22Rv1 (cell line): ENCODE data around the gene LRRC8D.

Experiments
- H3K27ac ChIP-seq: fragments of 450-650 bp; 2 replicates; pipeline ENCODE4 v1.5.1; 2017
- ZFX ChIP-seq: fragments of 450-650 bp; IDR thresholded peaks from 2 replicates; pipeline ENCODE4 v1.6.1; 2017; ENCODE audit warnings: antibody characterized with exemption, borderline replicate concordance
- TF ChIP-seq, protein P1 (sequence below): fragments of 450-650 bp; IDR thresholded peaks from 2 replicates; pipeline ENCODE4 v1.5.1; 2017; ENCODE audit warnings: mild to moderate bottlenecking

Gene LRRC8D

DNA sequence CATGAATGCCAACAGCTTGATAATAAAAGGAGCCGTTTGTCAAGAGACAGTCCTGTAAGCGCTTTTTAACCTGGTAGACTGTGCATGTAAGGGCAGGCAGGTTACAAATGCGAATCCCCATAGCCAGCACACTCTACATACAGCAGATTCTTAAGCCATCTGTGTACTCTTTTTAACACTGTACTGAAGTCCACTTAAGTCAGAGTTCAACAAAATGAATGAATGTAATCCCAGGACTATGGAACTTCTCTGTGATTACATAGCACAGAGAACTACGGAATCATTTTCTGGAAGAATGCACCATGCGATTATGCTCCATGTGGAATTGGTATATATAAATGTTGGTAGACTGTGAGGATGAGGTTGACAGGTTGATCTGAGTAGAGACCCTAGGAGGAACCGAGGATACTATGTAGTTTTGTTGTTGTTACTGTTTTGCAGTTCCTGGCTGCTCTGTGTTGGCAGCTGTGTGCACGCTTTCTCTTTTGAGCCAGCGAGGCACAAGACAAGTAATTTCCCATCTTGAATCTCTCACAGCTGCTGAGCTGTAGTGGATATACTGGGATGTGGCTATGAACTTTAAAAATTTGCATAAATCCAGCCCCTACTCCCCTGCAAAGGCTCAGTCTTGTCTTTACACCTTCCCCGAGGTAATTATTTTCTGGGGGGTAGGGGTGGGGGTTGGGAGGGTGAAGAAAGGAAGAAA is 21.9 kb downstream of the LRRC8D start:
- H3K27ac ChIP-seq: peak overlapping the region; percentile 48
- no peak for TF ChIP-seq ZFX

DNA sequence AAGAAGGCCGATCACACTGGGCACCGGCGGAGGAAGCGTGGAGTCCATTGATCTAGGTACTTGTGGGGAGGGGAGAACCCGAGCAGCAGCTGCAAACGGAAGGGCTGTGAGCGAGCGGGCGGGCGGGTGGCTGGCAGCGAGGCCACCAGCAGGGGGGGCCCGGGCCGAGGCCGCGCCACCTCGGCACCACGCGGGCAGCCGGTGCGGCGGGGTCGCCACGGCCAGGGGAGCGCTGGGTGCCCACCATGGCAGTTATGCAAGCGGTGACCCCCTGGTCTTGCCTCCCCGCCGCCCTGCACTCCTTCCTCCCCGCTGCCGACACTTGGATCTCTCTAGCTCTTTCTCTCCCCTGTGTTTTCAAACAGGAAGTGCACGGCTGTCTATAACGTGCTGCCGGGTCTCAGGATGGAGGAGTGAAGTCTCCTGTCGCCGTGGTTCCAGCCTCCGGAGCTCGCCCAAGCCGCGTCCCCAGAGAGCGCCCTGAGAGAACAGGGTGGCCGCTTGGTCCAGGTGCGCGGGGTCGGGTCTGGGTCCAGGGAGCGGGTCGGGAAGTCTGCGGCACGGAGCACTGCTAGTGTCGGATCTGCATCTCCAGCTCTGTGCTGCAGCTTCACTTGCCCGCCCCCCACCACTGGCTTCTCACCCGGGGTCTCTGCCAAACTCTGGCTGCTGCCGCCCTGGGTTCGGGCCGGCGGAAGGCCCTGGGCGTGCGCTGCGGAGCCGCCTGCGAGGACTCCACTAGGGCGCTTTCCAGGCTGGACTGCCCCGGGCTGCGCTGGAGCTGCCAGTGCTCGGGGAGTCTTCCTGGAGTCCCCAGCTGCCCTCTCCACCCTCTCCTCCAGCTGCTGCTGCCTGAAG is 22.7 kb downstream of the LRRC8D start:
- H3K27ac ChIP-seq: peak overlapping the region; percentile 48
- TF ChIP-seq, protein P1, sequence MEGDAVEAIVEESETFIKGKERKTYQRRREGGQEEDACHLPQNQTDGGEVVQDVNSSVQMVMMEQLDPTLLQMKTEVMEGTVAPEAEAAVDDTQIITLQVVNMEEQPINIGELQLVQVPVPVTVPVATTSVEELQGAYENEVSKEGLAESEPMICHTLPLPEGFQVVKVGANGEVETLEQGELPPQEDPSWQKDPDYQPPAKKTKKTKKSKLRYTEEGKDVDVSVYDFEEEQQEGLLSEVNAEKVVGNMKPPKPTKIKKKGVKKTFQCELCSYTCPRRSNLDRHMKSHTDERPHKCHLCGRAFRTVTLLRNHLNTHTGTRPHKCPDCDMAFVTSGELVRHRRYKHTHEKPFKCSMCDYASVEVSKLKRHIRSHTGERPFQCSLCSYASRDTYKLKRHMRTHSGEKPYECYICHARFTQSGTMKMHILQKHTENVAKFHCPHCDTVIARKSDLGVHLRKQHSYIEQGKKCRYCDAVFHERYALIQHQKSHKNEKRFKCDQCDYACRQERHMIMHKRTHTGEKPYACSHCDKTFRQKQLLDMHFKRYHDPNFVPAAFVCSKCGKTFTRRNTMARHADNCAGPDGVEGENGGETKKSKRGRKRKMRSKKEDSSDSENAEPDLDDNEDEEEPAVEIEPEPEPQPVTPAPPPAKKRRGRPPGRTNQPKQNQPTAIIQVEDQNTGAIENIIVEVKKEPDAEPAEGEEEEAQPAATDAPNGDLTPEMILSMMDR: peak; percentile 87
- no peak for TF ChIP-seq ZFX

DNA sequence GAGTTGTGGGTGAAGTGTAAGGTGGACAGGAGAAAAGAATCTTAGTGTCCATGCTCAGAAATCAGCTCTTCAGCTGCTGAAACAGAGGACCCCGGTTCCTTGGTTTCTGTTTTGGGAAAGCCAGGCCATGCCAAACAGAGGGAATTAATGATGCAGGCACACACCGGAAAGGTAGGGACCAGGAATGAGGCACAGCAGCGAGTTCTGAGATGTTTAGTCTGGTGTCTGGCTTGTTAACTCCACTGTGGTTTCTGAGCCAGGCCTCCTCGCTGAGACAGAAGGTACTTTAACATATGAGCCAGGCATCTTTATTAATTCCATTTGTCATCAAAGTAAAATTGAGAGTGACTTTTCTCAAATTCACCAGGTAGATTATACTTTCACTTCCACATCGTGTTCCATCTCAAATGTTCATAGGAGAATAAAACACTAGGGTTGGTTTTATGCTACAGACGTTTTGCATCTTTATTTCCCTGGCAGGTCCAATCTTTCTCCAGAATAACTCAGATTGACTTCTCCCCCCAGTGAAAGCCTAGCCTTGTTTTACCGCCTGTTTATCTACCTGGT is 23.5 kb downstream of the LRRC8D start:
- TF ChIP-seq, protein P1: no peak
- no peak for TF ChIP-seq ZFX
- H3K27ac ChIP-seq: no peak overlapping the region

DNA sequence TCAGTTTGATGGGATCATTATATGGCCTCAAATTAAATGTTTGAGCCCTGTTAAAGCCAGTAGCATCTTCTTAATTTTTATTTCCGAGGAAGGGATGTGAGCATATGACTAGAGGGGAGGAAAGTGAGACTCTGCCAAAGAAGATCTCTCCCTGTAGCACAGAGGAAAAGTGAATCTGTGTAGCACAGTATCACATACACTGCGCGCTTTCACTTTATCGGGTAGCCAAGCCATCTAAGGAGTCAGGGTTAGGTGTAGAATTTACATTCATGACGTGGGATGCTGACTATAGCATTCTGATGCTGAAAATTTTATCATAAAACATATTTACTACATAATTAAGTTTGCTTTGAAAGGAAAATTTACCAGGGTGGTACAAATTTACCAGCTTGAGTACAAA is 24.0 kb downstream of the LRRC8D start:
- TF ChIP-seq, protein P1: no peak
- no peak for TF ChIP-seq ZFX
- no peak overlapping the region for H3K27ac ChIP-seq

DNA sequence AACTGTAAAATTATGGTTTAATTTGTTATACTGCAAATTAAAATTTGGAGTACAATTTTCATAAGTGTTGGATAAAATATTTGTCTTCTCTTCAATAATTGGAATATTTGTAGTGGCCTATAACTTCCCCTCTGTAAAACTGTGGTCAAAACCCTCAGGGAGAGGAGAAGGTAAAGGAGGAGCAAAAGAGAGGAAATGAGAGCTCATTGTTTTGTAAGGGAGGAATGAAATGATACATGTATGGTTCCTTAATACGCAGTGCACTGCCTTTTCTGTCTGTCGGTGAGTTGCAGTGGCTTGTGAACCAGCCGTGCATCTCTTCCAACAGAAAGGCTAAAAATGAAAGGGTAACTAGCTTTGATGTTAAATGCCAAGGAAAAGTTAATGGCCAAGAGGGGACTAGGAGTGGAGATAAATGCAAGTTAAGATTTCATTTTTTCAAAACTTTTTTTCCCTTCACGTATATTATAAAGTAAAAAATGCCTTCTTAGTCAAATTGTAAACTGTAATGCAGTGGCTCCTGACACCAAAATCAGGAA is 26.4 kb downstream of the LRRC8D start:
- TF ChIP-seq, protein P1: no peak
- no peak for TF ChIP-seq ZFX
- H3K27ac ChIP-seq: no peak overlapping the region

DNA sequence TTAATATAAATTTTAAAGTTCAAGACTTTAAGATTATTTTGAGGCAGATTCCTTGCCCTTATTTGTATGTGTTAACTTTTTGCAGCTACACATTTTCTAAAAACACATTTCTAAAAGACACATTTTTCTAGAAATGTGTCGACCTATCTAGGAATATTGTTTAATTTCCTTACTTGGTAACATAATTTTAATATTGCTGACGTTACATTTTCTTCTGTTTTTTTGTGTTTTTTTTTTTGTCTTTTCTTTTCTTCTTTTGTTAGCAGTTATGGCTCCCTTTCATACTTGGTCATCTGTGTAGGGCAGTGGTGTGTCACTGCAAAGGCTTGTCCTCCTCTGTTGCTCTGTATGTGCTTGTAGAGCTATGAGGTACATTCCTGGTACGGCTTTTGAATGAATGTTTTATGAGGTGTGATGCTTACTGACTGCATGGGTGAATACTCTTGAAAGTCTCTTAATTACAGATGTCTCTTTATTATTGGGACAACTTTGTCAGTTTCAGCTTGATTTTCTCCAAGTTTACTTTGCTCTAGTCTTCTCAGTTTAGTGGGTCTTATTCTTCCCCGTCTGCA is 30.1 kb downstream of the LRRC8D start:
- no peak overlapping the region for H3K27ac ChIP-seq
- TF ChIP-seq, protein P1: no peak
- TF ChIP-seq ZFX: no peak

DNA sequence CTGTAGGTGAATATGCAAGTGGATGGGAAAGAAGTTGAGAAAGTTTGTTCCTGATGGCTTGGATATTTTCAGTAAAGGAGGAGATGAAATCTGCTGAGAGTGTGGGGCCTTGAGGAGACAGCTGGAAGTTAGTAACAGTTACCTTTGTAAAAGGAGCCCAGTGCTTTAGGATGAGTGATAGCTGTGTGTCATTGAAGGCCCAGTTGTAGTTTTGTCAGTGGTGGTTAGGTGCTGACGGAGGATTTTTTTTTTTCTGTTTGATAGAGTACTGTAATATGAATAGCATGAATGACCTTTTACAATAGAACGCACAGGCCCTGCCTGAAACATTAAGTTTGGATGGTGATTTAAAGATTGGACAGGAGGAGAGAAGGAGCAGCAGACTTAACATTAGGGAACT is 33.3 kb downstream of the LRRC8D start:
- TF ChIP-seq, protein P1: no peak
- no peak for TF ChIP-seq ZFX
- no peak overlapping the region for H3K27ac ChIP-seq
